ENCODE data around the gene COL4A3.
A peak's percentile ranks its signal among the peaks of the same experiment; 100 is the strongest.

The COL4A3 gene

GRCh38 chr2:227293531-227293930 is 129.1 kb downstream of the COL4A3 start:
- no peak overlapping the region for H3K4me3 ChIP-seq (replicated peaks in 1 of 2; ENCODE audit: low read depth in 2 of 2, low read length in 2 of 2)
- DNase-seq (ENCODE audit: low read depth in 2 of 2), result no peak
- TF ChIP-seq CTCF (IDR thresholded peaks at IDR 0.05; ENCODE audit: low read depth, low read length), result no peak

- H3K4me3 ChIP-seq (replicated peaks in 1 of 2; ENCODE audit: low read depth in 2 of 2, low read length in 2 of 2), result no peak overlapping the region
- TF ChIP-seq CTCF (IDR thresholded peaks at IDR 0.05; ENCODE audit: low read depth, low read length), result no peak
- DNase-seq (ENCODE audit: low read depth in 2 of 2), result no peak
These were observed 131.4 kb downstream of the COL4A3 start for GRCh38 chr2:227295806-227296205.

GRCh38 chr2:227296671-227297405 is 132.4 kb downstream of the COL4A3 start:
- H3K4me3 ChIP-seq (replicated peaks in 1 of 2; ENCODE audit: low read depth in 2 of 2, low read length in 2 of 2), result no peak overlapping the region
- TF ChIP-seq CTCF (IDR thresholded peaks at IDR 0.05; ENCODE audit: low read depth, low read length), result no peak
- DNase-seq (ENCODE audit: low read depth in 2 of 2), result no peak

- DNase-seq (ENCODE audit: low read depth in 2 of 2), result no peak
- no peak for TF ChIP-seq CTCF (IDR thresholded peaks at IDR 0.05; ENCODE audit: low read depth, low read length)
- H3K4me3 ChIP-seq (replicated peaks in 1 of 2; ENCODE audit: low read depth in 2 of 2, low read length in 2 of 2), result no peak overlapping the region
These were observed 137.1 kb downstream of the COL4A3 start for GRCh38 chr2:227301523-227301922.

- H3K4me3 ChIP-seq (replicated peaks in 1 of 2; ENCODE audit: low read depth in 2 of 2, low read length in 2 of 2), result no peak overlapping the region
- DNase-seq (ENCODE audit: low read depth in 2 of 2), result peak; percentile 12 to 46
- no peak for TF ChIP-seq CTCF (IDR thresholded peaks at IDR 0.05; ENCODE audit: low read depth, low read length)
These were observed 144.4 kb downstream of the COL4A3 start for GRCh38 chr2:227308784-227309183.

GRCh38 chr2:227310756-227311110 is 146.3 kb downstream of the COL4A3 start:
- no peak overlapping the region for H3K4me3 ChIP-seq (replicated peaks in 1 of 2; ENCODE audit: low read depth in 2 of 2, low read length in 2 of 2)
- no peak for TF ChIP-seq CTCF (IDR thresholded peaks at IDR 0.05; ENCODE audit: low read depth, low read length)
- DNase-seq (ENCODE audit: low read depth in 2 of 2), result no peak
